Fibroblast of lung (primary cell): Measurements from ENCODE around the gene TCEAL9. TPM values are rescaled to one million over a fixed set of nuclear protein-coding genes. Genes with fewer than 3 reads are reported as not detected.
"Not testable (repeated sequence)": the region's sequence is repeated elsewhere in the genome, so short reads cannot be mapped to it uniquely, and the experiment has no call there.

Source experiments
- DNase-seq, 2 donors: peaks; one replicate each; pipeline versions ENCODE4 v3.0.0 to v3.0.0-alpha.2; 2010; ENCODE audit warnings: low read depth in 2 of 2
- H2AFZ ChIP-seq: 2 replicates; pipeline ENCODE4 v1.5.1; 2012; ENCODE audit warnings: low read length, control low read depth, inconsistent platforms
- H3K27ac ChIP-seq: 2 replicates; pipeline ENCODE4 v1.5.1; 2011; ENCODE audit warnings: low read length, control low read depth; ENCODE audit not compliant: insufficient read depth
- H3K27me3 ChIP-seq: 2 replicates; pipeline ENCODE4 v1.5.1; 2011; ENCODE audit warnings: mild to moderate bottlenecking, low read length; ENCODE audit not compliant: control insufficient read depth, insufficient read depth
- H3K36me3 ChIP-seq: 2 replicates; pipeline ENCODE4 v1.5.1; 2011; ENCODE audit warnings: low read length; ENCODE audit not compliant: control insufficient read depth, insufficient read depth
- H3K4me1 ChIP-seq: 2 replicates; pipeline ENCODE4 v1.5.1; 2011; ENCODE audit warnings: low read length; ENCODE audit not compliant: control insufficient read depth, insufficient read depth; ENCODE audit errors: extremely low read depth
- H3K4me2 ChIP-seq: 2 replicates; pipeline ENCODE4 v1.5.1; 2011; ENCODE audit warnings: low read length, control low read depth; ENCODE audit not compliant: insufficient read depth; ENCODE audit errors: extremely low read depth
- H3K4me3 ChIP-seq, 4 experiments: fragments of 200-600 bp in 1 of 4; sonication (generic) in 1 of 4; replicated peaks in 1 of 4; 2 replicates each; pipeline ENCODE4 v1.5.1; 2011 to 2016; ENCODE audit warnings: low read length in 4 of 4, low read depth in 3 of 4, mild to moderate bottlenecking in 3 of 4, control low read depth in 2 of 4, inconsistent platforms in 1 of 4, mixed read lengths in 1 of 4; ENCODE audit not compliant: insufficient read depth in 1 of 4; ENCODE audit errors: control extremely low read depth in 1 of 4
- H3K79me2 ChIP-seq: 2 replicates; pipeline ENCODE4 v1.5.1; 2012; ENCODE audit warnings: mild to moderate bottlenecking, low read length, inconsistent platforms; ENCODE audit not compliant: control insufficient read depth, insufficient read depth
- H3K9ac ChIP-seq: 2 replicates; pipeline ENCODE4 v1.5.1; 2011; ENCODE audit warnings: mild to moderate bottlenecking, low read length, control low read depth; ENCODE audit not compliant: insufficient read depth
- H3K9me3 ChIP-seq: 2 replicates; pipeline ENCODE4 v1.5.1; 2012; ENCODE audit warnings: low read depth, low read length; ENCODE audit not compliant: control insufficient read depth, insufficient read depth
- H4K20me1 ChIP-seq: 2 replicates; pipeline ENCODE4 v1.5.1; 2011; ENCODE audit warnings: low read length; ENCODE audit not compliant: control insufficient read depth, insufficient read depth; ENCODE audit errors: extremely low read depth
- CTCF ChIP-seq, 2 donors: IDR thresholded peaks in 1 of 2; conservative IDR thresholded peaks in 1 of 2; 1 replicate in 1 of 2; 2 replicates in 1 of 2; pipeline ENCODE4 v1.5.1; 2011 to 2012; ENCODE audit warnings: low read length in 2 of 2, control low read depth in 1 of 2, inconsistent platforms in 1 of 2, low read depth in 1 of 2, mild to moderate bottlenecking in 1 of 2
- EZH2 ChIP-seq: IDR thresholded peaks from 2 replicates; pipeline ENCODE4 v1.5.1; 2012; ENCODE audit warnings: low read length, control low read depth, mild to moderate bottlenecking; ENCODE audit errors: missing control alignments
- polyA plus RNA-seq, 2 donors: library from polyadenylated mRNA; depleted of rRNA in 1 of 2; stranded (reverse) in 1 of 2; unstranded in 1 of 2; fragments of >200 nt; gene quantifications; 2 replicates each; pipeline ENCODE4 v1.2.1, GENCODE V29; 2011 to 2012; ENCODE audit warnings: missing spikeins in 1 of 2
- total RNA-seq: library from RNA; depleted of rRNA; stranded (reverse); fragments of >200 nt; gene quantifications from 2 replicates; pipeline ENCODE4 v1.2.1, GENCODE V29; 2014

The TCEAL9 gene
- total and polyA plus RNA-seq, 2 donors (not counting 1 experiment from before 2014, with no cell fraction given), result 89.5 to 286 TPM

- Histone ChIP-seq H3K27ac (no peak overlapping the region), H3K9me3 (no peaks in the 10 kb centered on the region), H3K4me2 (no peak overlapping the region), H3K36me3 (no peaks in the 10 kb centered on the region), H3K9ac (no peak overlapping the region), H2AFZ (no peak overlapping the region), H3K4me1 (peaks cover 2% of the 10 kb centered on the region), H3K79me2 (no peaks in the 10 kb centered on the region), H3K4me3 (no peak overlapping the region), H4K20me1 (no peaks in the 10 kb centered on the region), H3K27me3 (no peaks in the 10 kb centered on the region)
- no peak for DNase-seq
- no peak for TF ChIP-seq CTCF (conservative IDR thresholded peaks at IDR 0.05 in 1 of 2, IDR thresholded peaks at IDR 0.05 in 1 of 2; ENCODE audit: low read depth in 1 of 2, low read length in 2 of 2)
- TF ChIP-seq EZH2, result no peak
These were observed 26.6 kb downstream of the TCEAL9 start for GRCh38 chrX:103382877-103383276.

- TF ChIP-seq EZH2 (no peak), CTCF (conservative IDR thresholded peaks at IDR 0.05 in 1 of 2, IDR thresholded peaks at IDR 0.05 in 1 of 2; ENCODE audit: low read depth in 1 of 2, low read length in 2 of 2) (no peak)
- H3K79me2 ChIP-seq, result no peaks in the 10 kb centered on the region
- no peaks in the 10 kb centered on the region for H4K20me1 ChIP-seq
- no peak for DNase-seq
- peaks cover 2% of the 10 kb centered on the region for H3K4me1 ChIP-seq
- H3K36me3 ChIP-seq, result no peaks in the 10 kb centered on the region
- no peaks in the 10 kb centered on the region for H3K9me3 ChIP-seq
- no peak overlapping the region for H3K4me2 ChIP-seq
- no peaks in the 10 kb centered on the region for H3K27me3 ChIP-seq
- H3K27ac ChIP-seq, result no peak overlapping the region
- no peak overlapping the region for H3K4me3 ChIP-seq
- no peak overlapping the region for H2AFZ ChIP-seq
- no peak overlapping the region for H3K9ac ChIP-seq
These were observed 28.4 kb downstream of the TCEAL9 start for GRCh38 chrX:103384672-103385071.

GRCh38 chrX:103385283-103385830 is 29.1 kb downstream of the TCEAL9 start:
- not testable (repeated sequence) for H3K27ac ChIP-seq, H3K79me2 ChIP-seq, H4K20me1 ChIP-seq, H3K9me3 ChIP-seq, H3K9ac ChIP-seq, H3K4me3 ChIP-seq, H3K27me3 ChIP-seq, H2AFZ ChIP-seq, H3K4me2 ChIP-seq, H3K36me3 ChIP-seq, H3K4me1 ChIP-seq
- DNase-seq, result peak in 1 of 2 donors; percentile 56
